KMS-11 (cell line): Measurements from ENCODE around the gene SPATA33.

Source experiments
- H2AFZ ChIP-seq: fragments of 200-600 bp; sonication (generic); 2 replicates; pipeline ENCODE4 v1.6.1; 2016; ENCODE audit warnings: antibody characterized with exemption, mixed run types, low read depth
- H3K27ac ChIP-seq: fragments of 200-600 bp; sonication (generic); 2 replicates; pipeline ENCODE4 v1.6.1; 2016; ENCODE audit warnings: mild to moderate bottlenecking, mixed run types
- H3K27me3 ChIP-seq: fragments of 200-600 bp; sonication (generic); 2 replicates; pipeline ENCODE4 v1.6.1; 2017; ENCODE audit warnings: mild to moderate bottlenecking, low read depth, mixed run types, moderate library complexity; ENCODE audit not compliant: insufficient read depth
- H3K36me3 ChIP-seq: fragments of 200-600 bp; sonication (generic); 2 replicates; pipeline ENCODE4 v1.6.1; 2017; ENCODE audit warnings: mild to moderate bottlenecking, mixed run types; ENCODE audit not compliant: insufficient read depth
- H3K4me1 ChIP-seq: fragments of 200-600 bp; sonication (generic); 2 replicates; pipeline ENCODE4 v1.6.1; 2016; ENCODE audit warnings: mild to moderate bottlenecking, low read depth, mixed run types; ENCODE audit not compliant: poor library complexity, severe bottlenecking
- H3K4me2 ChIP-seq: fragments of 200-600 bp; sonication (generic); 2 replicates; pipeline ENCODE4 v1.7.0; 2016; ENCODE audit warnings: mild to moderate bottlenecking, mixed run types
- H3K4me3 ChIP-seq: fragments of 200-600 bp; sonication (generic); IDR thresholded peaks from 2 replicates; pipeline ENCODE4 v1.6.1; 2017; ENCODE audit warnings: low read depth, low read length, mixed read lengths; ENCODE audit not compliant: insufficient read depth
- H3K79me2 ChIP-seq: fragments of 200-600 bp; sonication (generic); 2 replicates; pipeline ENCODE4 v1.6.1; 2016; ENCODE audit warnings: low read depth, mixed run types; ENCODE audit not compliant: insufficient read depth
- H3K9ac ChIP-seq: fragments of 200-600 bp; sonication (generic); 2 replicates; pipeline ENCODE4 v1.6.1; 2016; ENCODE audit warnings: mild to moderate bottlenecking, mixed run types
- H4K20me1 ChIP-seq: fragments of 200-600 bp; sonication (generic); 2 replicates; pipeline ENCODE4 v1.6.1; 2016; ENCODE audit warnings: mild to moderate bottlenecking, mixed run types; ENCODE audit not compliant: insufficient read depth
- CTCF ChIP-seq: fragments of 200-600 bp; sonication (generic); conservative IDR thresholded peaks from 2 replicates; pipeline ENCODE4 v1.6.1; 2017; ENCODE audit warnings: low read depth, mild to moderate bottlenecking, antibody characterized with exemption, low read length, moderate library complexity, mixed read lengths

Gene SPATA33

GRCh38 chr16:89641458-89642119 lies 16.0 kb upstream of the SPATA33 start:
- H3K27ac ChIP-seq = no peak overlapping the region
- peaks cover 21% of the 10 kb centered on the region for H3K27me3 ChIP-seq
- peaks cover 23% of the 10 kb centered on the region for H3K4me1 ChIP-seq
- peak overlapping the region; percentile 51 for H3K4me2 ChIP-seq
- H4K20me1 ChIP-seq = no peaks in the 10 kb centered on the region
- H3K9ac ChIP-seq = no peak overlapping the region
- no peaks in the 10 kb centered on the region for H3K79me2 ChIP-seq
- TF ChIP-seq CTCF = no peak
- no peak overlapping the region for H3K4me3 ChIP-seq
- H3K36me3 ChIP-seq = no peaks in the 10 kb centered on the region
- H2AFZ ChIP-seq = no peak overlapping the region

- Histone ChIP-seq H3K4me2 (no peak overlapping the region), H2AFZ (no peak overlapping the region), H3K27me3 (peaks cover 13% of the 10 kb centered on the region), H3K36me3 (no peaks in the 10 kb centered on the region), H3K4me1 (peaks cover 23% of the 10 kb centered on the region), H3K27ac (no peak overlapping the region), H3K9ac (no peak overlapping the region), H4K20me1 (no peaks in the 10 kb centered on the region), H3K4me3 (no peak overlapping the region), H3K79me2 (no peaks in the 10 kb centered on the region)
- TF ChIP-seq CTCF = no peak
Measured at GRCh38 chr16:89642574-89642973, 15.1 kb upstream of the SPATA33 start.

- H3K27ac ChIP-seq = no peak overlapping the region
- H3K4me3 ChIP-seq = no peak overlapping the region
- H2AFZ ChIP-seq = no peak overlapping the region
- no peak for TF ChIP-seq CTCF
- no peak overlapping the region for H3K4me2 ChIP-seq
- H4K20me1 ChIP-seq = no peaks in the 10 kb centered on the region
- peaks cover 9% of the 10 kb centered on the region for H3K27me3 ChIP-seq
- H3K79me2 ChIP-seq = no peaks in the 10 kb centered on the region
- H3K4me1 ChIP-seq = peaks cover 23% of the 10 kb centered on the region
- no peaks in the 10 kb centered on the region for H3K36me3 ChIP-seq
- no peak overlapping the region for H3K9ac ChIP-seq
Measured at GRCh38 chr16:89643769-89644300, 13.8 kb upstream of the SPATA33 start.

- Histone ChIP-seq H3K4me1 (peaks cover 17% of the 10 kb centered on the region), H3K4me3 (no peak overlapping the region), H3K79me2 (no peaks in the 10 kb centered on the region), H3K9ac (no peak overlapping the region), H3K27me3 (peaks cover 9% of the 10 kb centered on the region), H4K20me1 (no peaks in the 10 kb centered on the region), H2AFZ (no peak overlapping the region), H3K4me2 (no peak overlapping the region), H3K36me3 (no peaks in the 10 kb centered on the region), H3K27ac (no peak overlapping the region)
- TF ChIP-seq CTCF = no peak
Measured at GRCh38 chr16:89645122-89645521, 12.5 kb upstream of the SPATA33 start.
